Nephron progenitor cell (in vitro differentiated cells): ENCODE measurements around the gene FOSB.
A peak's percentile ranks its signal among the peaks of the same experiment; 100 is the strongest.

ENCODE experiments used
- DNase-seq: peaks from one replicate; pipeline ENCODE4 v3.0.0; 2021
- H3K27ac Mint-ChIP-seq: 2 replicates; pipeline ENCODE4 v1.8.0; 2021; ENCODE audit warnings: mild to moderate bottlenecking, moderate library complexity, mixed read lengths
- H3K27me3 Mint-ChIP-seq: 2 replicates; pipeline ENCODE4 v1.8.0; 2021; ENCODE audit warnings: mild to moderate bottlenecking, low read depth, mixed read lengths; ENCODE audit not compliant: poor library complexity
- H3K36me3 Mint-ChIP-seq: 2 replicates; pipeline ENCODE4 v1.8.0; 2021; ENCODE audit warnings: low read depth, mixed read lengths
- H3K4me1 Mint-ChIP-seq: 2 replicates; pipeline ENCODE4 v1.8.0; 2021; ENCODE audit warnings: mixed read lengths
- H3K4me3 Mint-ChIP-seq: 2 replicates; pipeline ENCODE4 v1.8.0; 2021; ENCODE audit warnings: mild to moderate bottlenecking, moderate library complexity, mixed read lengths
- H3K9me3 Mint-ChIP-seq: 2 replicates; pipeline ENCODE4 v1.8.0; 2021; ENCODE audit warnings: mild to moderate bottlenecking, moderate library complexity, mixed read lengths
- CTCF ChIP-seq: fragments of 200-600 bp; sonication (generic); IDR thresholded peaks from 2 replicates; pipeline ENCODE4 v1.5.0; 2021; ENCODE audit warnings: antibody characterized with exemption

Gene FOSB

GRCh38 chr19:45502111-45502510 is 34.3 kb downstream of the FOSB start:
- peaks cover 28% of the 10 kb centered on the region for H3K4me1 Mint-ChIP-seq
- H3K27ac Mint-ChIP-seq, result no peak overlapping the region

GRCh38 chr19:45503909-45504308 is 36.1 kb downstream of the FOSB start:
- peaks cover 40% of the 10 kb centered on the region for H3K27me3 Mint-ChIP-seq
- H3K4me1 Mint-ChIP-seq, result peaks cover 17% of the 10 kb centered on the region
- DNase-seq, result no peak
- H3K27ac Mint-ChIP-seq, result no peak overlapping the region
- no peak for TF ChIP-seq CTCF
- no peaks in the 10 kb centered on the region for H3K36me3 Mint-ChIP-seq
- no peaks in the 10 kb centered on the region for H3K9me3 Mint-ChIP-seq
- no peak overlapping the region for H3K4me3 Mint-ChIP-seq

More at GRCh38 chr19:45502111-45502510, 34.3 kb downstream of the FOSB start:
- no peak for TF ChIP-seq CTCF
- no peak for DNase-seq
- Mint-ChIP-seq H3K36me3 (no peaks in the 10 kb centered on the region), H3K9me3 (no peaks in the 10 kb centered on the region), H3K27me3 (peaks cover 58% of the 10 kb centered on the region), H3K4me3 (no peak overlapping the region)

- H3K36me3 Mint-ChIP-seq, result no peaks in the 10 kb centered on the region
- peaks cover 26% of the 10 kb centered on the region for H3K4me1 Mint-ChIP-seq
- DNase-seq, result no peak
- no peak overlapping the region for H3K27ac Mint-ChIP-seq
- peak overlapping the region; percentile 58 for H3K4me3 Mint-ChIP-seq
- peaks cover 25% of the 10 kb centered on the region for H3K27me3 Mint-ChIP-seq
- no peak for TF ChIP-seq CTCF
- no peaks in the 10 kb centered on the region for H3K9me3 Mint-ChIP-seq
Measured at GRCh38 chr19:45505151-45505995, 37.6 kb downstream of the FOSB start.

- H3K9me3 Mint-ChIP-seq, result no peaks in the 10 kb centered on the region
Measured at GRCh38 chr19:45505996-45506245, 38.1 kb downstream of the FOSB start.

GRCh38 chr19:45506246-45506988 is 38.6 kb downstream of the FOSB start:
- DNase-seq, result peak; percentile 98
- Mint-ChIP-seq H3K27me3 (peaks cover 15% of the 10 kb centered on the region), H3K4me3 (peak overlapping the region; percentile 98), H3K27ac (peak overlapping the region; percentile 90), H3K36me3 (peaks cover 4% of the 10 kb centered on the region), H3K4me1 (peaks cover 26% of the 10 kb centered on the region), H3K9me3 (no peaks in the 10 kb centered on the region)
- TF ChIP-seq CTCF, result no peak

More at GRCh38 chr19:45505996-45506245, 38.1 kb downstream of the FOSB start:
- H3K4me1 Mint-ChIP-seq, result peaks cover 26% of the 10 kb centered on the region
- peak overlapping the region; percentile 58 for H3K4me3 Mint-ChIP-seq
- no peak for TF ChIP-seq CTCF
- no peak overlapping the region for H3K27ac Mint-ChIP-seq
- DNase-seq, result no peak
- peaks cover 2% of the 10 kb centered on the region for H3K36me3 Mint-ChIP-seq
- peaks cover 20% of the 10 kb centered on the region for H3K27me3 Mint-ChIP-seq
